22Rv1 (cell line): ENCODE measurements around the gene DACH1.

Source experiments
- CTCF ChIP-seq: fragments of 450-650 bp; IDR thresholded peaks from 2 replicates; pipeline ENCODE4 v1.5.1; 2017; ENCODE audit warnings: mild to moderate bottlenecking
- ZFX ChIP-seq: fragments of 450-650 bp; IDR thresholded peaks from 2 replicates; pipeline ENCODE4 v1.6.1; 2017; ENCODE audit warnings: antibody characterized with exemption, borderline replicate concordance

- TF ChIP-seq CTCF (no peak), ZFX (no peak)
Observed at GRCh38 chr13:71644579-71644978, 222.4 kb downstream of the DACH1 start.
